Sigmoid colon (tissue), 4 donors: ENCODE measurements around the gene PADI6.

Experiments used
- EP300 ChIP-seq, 4 donors: sonication (generic); formaldehyde crosslinking; IDR thresholded peaks; one replicate each; pipeline ENCODE4 v1.6.1; 2017; ENCODE audit warnings: antibody characterized with exemption in 4 of 4
- POLR2A ChIP-seq, 2 donors: fragments of 450-650 bp; IDR thresholded peaks; one replicate each; pipeline ENCODE4 v1.6.1; 2016; ENCODE audit warnings: antibody characterized with exemption in 2 of 2, mild to moderate bottlenecking in 2 of 2, moderate library complexity in 2 of 2
- POLR2AphosphoS5 ChIP-seq, 4 donors: sonication (generic); formaldehyde crosslinking; IDR thresholded peaks; one replicate each; pipeline ENCODE4 v1.6.1; 2017; ENCODE audit warnings: antibody characterized with exemption in 4 of 4
- TF ChIP-seq, protein P1 (sequence below), 4 experiments: fragments of 450-650 bp in 3 of 4; fragments of 200-600 bp in 1 of 4; IDR thresholded peaks; one replicate each; pipeline ENCODE4 v1.5.1; 2016 to 2019; ENCODE audit warnings: antibody characterized with exemption in 4 of 4, mild to moderate bottlenecking in 3 of 4, moderate library complexity in 2 of 4

DNA sequence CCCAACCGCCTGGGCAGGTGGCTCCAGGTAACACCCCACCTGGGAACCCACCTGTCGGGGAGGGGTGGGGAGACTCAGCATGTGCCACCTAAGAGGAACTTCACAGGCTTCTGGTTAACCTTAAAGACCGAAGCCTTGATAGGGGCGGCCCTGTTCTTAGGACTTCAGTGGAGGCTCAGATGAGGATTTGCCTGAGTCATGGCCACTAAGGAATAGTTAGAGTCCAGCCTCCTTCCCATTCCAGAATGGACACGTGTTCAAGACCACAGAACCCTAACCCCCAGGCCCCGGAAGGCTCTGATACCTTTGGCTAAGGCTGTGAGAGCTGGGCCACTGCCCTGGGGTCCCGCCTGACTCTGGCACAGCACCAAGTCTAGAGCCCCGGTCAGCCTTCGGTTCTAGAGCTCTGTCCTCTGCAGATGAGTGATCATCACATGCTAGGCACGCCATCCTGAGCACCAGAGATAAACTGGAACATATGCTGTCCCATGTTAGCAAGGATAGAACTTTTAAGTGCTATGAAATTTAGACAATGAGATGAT, 20.3 kb downstream of the PADI6 start:
- TF ChIP-seq POLR2A (IDR thresholded peaks at IDR 0.05): no peak
- TF ChIP-seq, protein P1, sequence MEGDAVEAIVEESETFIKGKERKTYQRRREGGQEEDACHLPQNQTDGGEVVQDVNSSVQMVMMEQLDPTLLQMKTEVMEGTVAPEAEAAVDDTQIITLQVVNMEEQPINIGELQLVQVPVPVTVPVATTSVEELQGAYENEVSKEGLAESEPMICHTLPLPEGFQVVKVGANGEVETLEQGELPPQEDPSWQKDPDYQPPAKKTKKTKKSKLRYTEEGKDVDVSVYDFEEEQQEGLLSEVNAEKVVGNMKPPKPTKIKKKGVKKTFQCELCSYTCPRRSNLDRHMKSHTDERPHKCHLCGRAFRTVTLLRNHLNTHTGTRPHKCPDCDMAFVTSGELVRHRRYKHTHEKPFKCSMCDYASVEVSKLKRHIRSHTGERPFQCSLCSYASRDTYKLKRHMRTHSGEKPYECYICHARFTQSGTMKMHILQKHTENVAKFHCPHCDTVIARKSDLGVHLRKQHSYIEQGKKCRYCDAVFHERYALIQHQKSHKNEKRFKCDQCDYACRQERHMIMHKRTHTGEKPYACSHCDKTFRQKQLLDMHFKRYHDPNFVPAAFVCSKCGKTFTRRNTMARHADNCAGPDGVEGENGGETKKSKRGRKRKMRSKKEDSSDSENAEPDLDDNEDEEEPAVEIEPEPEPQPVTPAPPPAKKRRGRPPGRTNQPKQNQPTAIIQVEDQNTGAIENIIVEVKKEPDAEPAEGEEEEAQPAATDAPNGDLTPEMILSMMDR (IDR thresholded peaks at IDR 0.05): no peak
- no peak for TF ChIP-seq POLR2AphosphoS5 (IDR thresholded peaks at IDR 0.05)
- TF ChIP-seq EP300 (IDR thresholded peaks at IDR 0.05): no peak
